Epithelial cell of proximal tubule (primary cell): ENCODE data around the gene CHL1. TPM values are rescaled to one million over a fixed set of nuclear protein-coding genes. Genes with fewer than 3 reads are reported as not detected.

Experiments used
- DNase-seq: peaks from one replicate; pipeline ENCODE4 v3.0.0-alpha.2; 2011; ENCODE audit warnings: low read depth
- H3K4me3 ChIP-seq: 2 replicates; pipeline ENCODE4 v1.5.1; 2011; ENCODE audit warnings: low read depth, mild to moderate bottlenecking, low read length
- total RNA-seq: library from RNA; depleted of rRNA; stranded (reverse); fragments of >200 nt; gene quantifications from 2 replicates; pipeline ENCODE4 v1.2.3, GENCODE V29; 2015
- TF ChIP-seq, protein P1 (sequence below): conservative IDR thresholded peaks from 2 replicates; pipeline ENCODE4 v1.5.1; 2012; ENCODE audit warnings: low read depth, mild to moderate bottlenecking, low read length

The CHL1 gene
- total RNA-seq, 1 donor from 2014 or later: 0.17 TPM

GRCh38 chr3:425079-425478, 228.5 kb downstream of the CHL1 start:
- no peak overlapping the region for H3K4me3 ChIP-seq
- TF ChIP-seq, protein P1, sequence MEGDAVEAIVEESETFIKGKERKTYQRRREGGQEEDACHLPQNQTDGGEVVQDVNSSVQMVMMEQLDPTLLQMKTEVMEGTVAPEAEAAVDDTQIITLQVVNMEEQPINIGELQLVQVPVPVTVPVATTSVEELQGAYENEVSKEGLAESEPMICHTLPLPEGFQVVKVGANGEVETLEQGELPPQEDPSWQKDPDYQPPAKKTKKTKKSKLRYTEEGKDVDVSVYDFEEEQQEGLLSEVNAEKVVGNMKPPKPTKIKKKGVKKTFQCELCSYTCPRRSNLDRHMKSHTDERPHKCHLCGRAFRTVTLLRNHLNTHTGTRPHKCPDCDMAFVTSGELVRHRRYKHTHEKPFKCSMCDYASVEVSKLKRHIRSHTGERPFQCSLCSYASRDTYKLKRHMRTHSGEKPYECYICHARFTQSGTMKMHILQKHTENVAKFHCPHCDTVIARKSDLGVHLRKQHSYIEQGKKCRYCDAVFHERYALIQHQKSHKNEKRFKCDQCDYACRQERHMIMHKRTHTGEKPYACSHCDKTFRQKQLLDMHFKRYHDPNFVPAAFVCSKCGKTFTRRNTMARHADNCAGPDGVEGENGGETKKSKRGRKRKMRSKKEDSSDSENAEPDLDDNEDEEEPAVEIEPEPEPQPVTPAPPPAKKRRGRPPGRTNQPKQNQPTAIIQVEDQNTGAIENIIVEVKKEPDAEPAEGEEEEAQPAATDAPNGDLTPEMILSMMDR: no peak
- DNase-seq: no peak

DNA sequence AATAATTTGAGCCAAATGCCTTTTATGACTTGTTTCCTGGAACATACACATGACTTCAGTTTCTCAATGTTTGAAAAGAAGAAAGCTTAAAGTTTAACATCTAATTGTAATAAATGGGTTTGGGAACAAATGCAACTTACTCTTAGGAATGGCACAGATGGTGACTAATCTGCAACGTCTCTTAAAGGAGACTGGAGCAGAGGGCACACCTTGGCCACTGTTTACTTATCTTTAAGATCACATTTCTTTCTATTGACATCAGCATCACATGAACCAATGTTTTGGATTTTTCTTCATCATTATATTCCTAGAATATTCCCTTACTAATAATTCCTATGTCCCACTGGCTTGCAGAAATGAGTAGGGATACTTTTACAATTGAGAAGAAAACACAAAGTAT, 229.5 kb downstream of the CHL1 start:
- DNase-seq: peak; percentile 70
- no peak overlapping the region for H3K4me3 ChIP-seq
- TF ChIP-seq, protein P1: no peak

GRCh38 chr3:427128-427527, 230.6 kb downstream of the CHL1 start:
- TF ChIP-seq, protein P1: no peak
- H3K4me3 ChIP-seq: no peak overlapping the region
- DNase-seq: no peak

DNA sequence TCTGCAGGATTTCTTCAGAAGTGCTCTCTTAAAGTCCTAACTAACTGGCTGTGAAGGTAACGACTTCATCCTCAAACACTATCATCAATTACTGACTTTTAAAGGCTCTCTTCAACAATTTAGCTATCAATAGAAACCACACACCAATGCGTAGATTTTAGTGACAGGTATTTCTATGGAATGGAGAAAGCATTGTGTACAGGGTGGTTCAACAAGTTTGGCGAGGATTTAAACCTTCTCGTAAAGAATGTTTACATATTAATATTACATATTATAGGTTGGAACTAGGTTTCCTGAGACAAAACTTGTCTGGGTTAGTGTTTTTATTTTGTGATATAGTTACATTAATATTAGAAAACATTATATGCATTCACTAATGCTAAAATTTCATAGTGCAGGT, 233.6 kb downstream of the CHL1 start:
- TF ChIP-seq, protein P1: no peak
- H3K4me3 ChIP-seq: no peak overlapping the region
- DNase-seq: no peak

DNA sequence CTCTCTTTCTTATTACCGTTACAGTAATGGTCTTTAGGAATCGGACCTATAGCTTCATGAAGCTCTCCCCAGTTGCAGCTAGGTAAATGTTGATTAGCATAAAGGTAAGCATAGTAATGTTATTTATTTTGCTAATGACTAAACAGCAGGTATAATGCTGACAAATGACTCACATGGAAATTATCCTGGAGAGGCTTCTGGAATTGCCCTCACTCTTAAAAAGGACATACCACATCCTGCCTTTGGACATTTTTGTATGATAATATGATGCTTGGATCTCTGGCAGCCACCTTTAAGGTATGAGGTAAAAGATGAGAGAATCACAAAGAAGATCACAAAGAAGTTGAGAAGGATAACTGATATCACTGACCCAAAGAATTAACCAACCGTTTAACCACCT, 238.6 kb downstream of the CHL1 start:
- no peak overlapping the region for H3K4me3 ChIP-seq
- TF ChIP-seq, protein P1: no peak
- DNase-seq: no peak

GRCh38 chr3:436053-436452, 239.5 kb downstream of the CHL1 start:
- TF ChIP-seq, protein P1: peak; percentile 24
- H3K4me3 ChIP-seq: no peak overlapping the region
- no peak for DNase-seq

DNA sequence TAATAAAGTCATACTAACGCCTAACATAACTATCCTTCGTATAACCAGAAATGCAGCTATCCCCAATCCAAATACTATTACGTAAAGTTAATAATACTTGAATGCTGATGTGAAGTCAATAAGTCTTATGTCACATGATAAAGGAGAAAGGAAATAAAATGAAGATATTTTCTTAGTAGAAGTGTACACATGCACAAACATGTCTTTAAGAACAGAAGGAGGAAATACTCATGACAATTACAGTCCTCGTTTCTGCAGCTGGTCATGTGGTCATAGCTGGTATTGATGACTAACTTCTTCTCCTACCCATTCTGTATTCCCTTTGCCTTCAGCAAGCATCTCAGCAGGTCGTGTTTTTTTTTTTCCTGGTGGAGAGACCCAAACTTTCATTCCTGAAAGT, 244.3 kb downstream of the CHL1 start:
- DNase-seq: no peak
- TF ChIP-seq, protein P1: no peak
- no peak overlapping the region for H3K4me3 ChIP-seq
